GM18951 (cell line): ENCODE results near the gene ACACB.

Experiments used
- POLR2A ChIP-seq: IDR thresholded peaks from 4 replicates; pipeline ENCODE4 v1.6.1; 2011; ENCODE audit warnings: mild to moderate bottlenecking; ENCODE audit not compliant: insufficient read length, insufficient read depth; ENCODE audit errors: extremely low read depth
- in situ Hi-C: fragments of 300-500 bp; cut with MboI; formaldehyde crosslinking; loops from one replicate; pipeline ENCODE4 v1.12.0; 2022; ENCODE audit warnings: low sequenced_read_pairs, mixed read lengths, inconsistent platforms; ENCODE audit not compliant: unreplicated experiment

Gene ACACB

GRCh38 chr12:109289551-109289950 is 173.2 kb downstream of the ACACB start:
- no peak for TF ChIP-seq POLR2A
- in situ Hi-C loops: no loop called here

GRCh38 chr12:109290061-109290460 is 173.7 kb downstream of the ACACB start:
- no peak for TF ChIP-seq POLR2A
- in situ Hi-C loops: no loop called here

- in situ Hi-C loops: no loop called here
These were observed 174.7 kb downstream of the ACACB start for GRCh38 chr12:109291117-109291516.

GRCh38 chr12:109291521-109292341 is 175.3 kb downstream of the ACACB start:
- in situ Hi-C loops: no loop called here
- TF ChIP-seq POLR2A: no peak

More at GRCh38 chr12:109291117-109291516, 174.7 kb downstream of the ACACB start:
- TF ChIP-seq POLR2A: no peak

GRCh38 chr12:109292342-109292711 is 175.9 kb downstream of the ACACB start:
- no peak for TF ChIP-seq POLR2A
- in situ Hi-C loops: no loop called here

GRCh38 chr12:109293106-109293505 is 176.7 kb downstream of the ACACB start:
- no peak for TF ChIP-seq POLR2A
- in situ Hi-C loops: no loop called here

- TF ChIP-seq POLR2A: no peak
- in situ Hi-C loops: no loop called here
These were observed 178.0 kb downstream of the ACACB start for GRCh38 chr12:109294286-109294796.

- in situ Hi-C loops: no loop called here
- TF ChIP-seq POLR2A: no peak
These were observed 179.5 kb downstream of the ACACB start for GRCh38 chr12:109295764-109296425.

GRCh38 chr12:109296431-109296830 is 180.0 kb downstream of the ACACB start:
- in situ Hi-C loops: no loop called here
- no peak for TF ChIP-seq POLR2A

GRCh38 chr12:109299849-109300248 is 183.5 kb downstream of the ACACB start:
- in situ Hi-C loops: no loop called here
- no peak for TF ChIP-seq POLR2A

GRCh38 chr12:109301643-109302168 is 185.3 kb downstream of the ACACB start:
- in situ Hi-C loops: no loop called here
- no peak for TF ChIP-seq POLR2A

GRCh38 chr12:109302358-109302757 is 186.0 kb downstream of the ACACB start:
- in situ Hi-C loops: no loop called here
- TF ChIP-seq POLR2A: no peak

GRCh38 chr12:109302770-109303169 is 186.4 kb downstream of the ACACB start:
- in situ Hi-C loops: no loop called here
- no peak for TF ChIP-seq POLR2A

- in situ Hi-C loops: no loop called here
- no peak for TF ChIP-seq POLR2A
These were observed 188.1 kb downstream of the ACACB start for GRCh38 chr12:109304485-109304884.

- in situ Hi-C loops: no loop called here
- TF ChIP-seq POLR2A: no peak
These were observed 189.2 kb downstream of the ACACB start for GRCh38 chr12:109305547-109305946.
